ENCODE results near the gene TRIO. TPM values are rescaled to one million over a fixed set of nuclear protein-coding genes. Genes with fewer than 3 reads are reported as not detected.

The TRIO gene
- total and polyA plus RNA-seq, 2 of the 8 experiments (the other 6 are each of a cell fraction or from before 2014, with no cell fraction given) = 35.1 to 69.1 TPM

DNA sequence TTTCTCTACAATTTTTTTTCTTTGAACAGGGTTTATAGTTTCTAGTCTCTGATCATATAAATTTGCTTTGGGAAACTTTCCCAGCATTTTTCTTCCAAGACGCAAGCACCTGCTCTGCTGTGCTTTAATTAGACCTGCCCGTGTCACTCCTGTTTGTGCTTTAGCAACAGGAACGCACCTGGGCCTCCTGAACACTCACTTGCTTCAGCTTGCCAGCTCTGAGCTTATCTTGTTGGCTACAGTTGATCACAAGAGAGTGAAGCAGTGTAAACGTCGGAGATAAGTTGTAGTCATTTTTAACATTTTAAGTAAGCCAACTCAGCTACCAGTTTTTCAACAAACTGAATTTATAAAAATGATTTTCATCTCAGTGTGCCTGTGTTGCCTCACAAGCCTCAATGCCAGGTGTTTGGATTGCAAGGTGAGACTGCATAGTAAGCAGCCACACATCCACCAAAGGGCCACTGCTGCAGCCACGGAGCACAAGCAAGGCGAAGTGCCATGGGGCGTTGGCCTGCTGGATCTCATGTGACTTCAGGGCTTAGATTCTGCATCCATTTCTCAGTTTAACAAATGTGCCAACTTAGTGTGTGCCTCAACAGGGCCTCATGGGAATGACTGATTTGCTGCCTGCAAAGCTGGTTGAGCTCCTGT is 166.9 kb downstream of the TRIO start:
- Histone ChIP-seq H2AK5ac (ENCODE audit: low read depth, low read length) (no peak overlapping the region), H3K18ac (ENCODE audit: extremely low read depth, low read length) (no peak overlapping the region), H3K27ac (ENCODE audit: low read depth, low read length) (no peak overlapping the region), H4K5ac (ENCODE audit: insufficient read length, low read depth, low read length) (no peak overlapping the region), H2BK12ac (ENCODE audit: low read depth, low read length) (no peak overlapping the region), H3K4ac (replicated peaks; ENCODE audit: insufficient read length, low read depth, low read length) (no peak overlapping the region), H3K79me1 (ENCODE audit: low read depth, low read length) (peaks cover 2% of the 10 kb centered on the region), H3K14ac (ENCODE audit: insufficient read length) (no peak overlapping the region), H2BK20ac (ENCODE audit: low read length) (no peak overlapping the region), H3K9ac (replicated peaks in 1 of 4; ENCODE audit: extremely low read depth in 1 of 4, low read depth in 3 of 4, low read length in 3 of 4) (no peak overlapping the region), H2BK15ac (ENCODE audit: low read length) (no peak overlapping the region), H4K20me1 (replicated peaks in 1 of 2; ENCODE audit: control insufficient read depth in 1 of 2, insufficient read depth in 2 of 2, low read length in 2 of 2) (peaks cover 1 to 7% of the 10 kb centered on the region in 2 experiments), H3K9me3 (ENCODE audit: insufficient read depth in 2 of 2, low read depth in 1 of 2, low read length in 1 of 2) (no peaks in the 10 kb centered on the region), H3K23me2 (ENCODE audit: low read depth, low read length) (peaks cover 9% of the 10 kb centered on the region; the same call in 1 of the 2 replicates), H2BK120ac (replicated peaks; ENCODE audit: low read depth, low read length) (no peak overlapping the region), H3K4me1 (replicated peaks in 1 of 4; ENCODE audit: control insufficient read depth in 3 of 4, insufficient read depth in 4 of 4, low read length in 3 of 4) (no peaks in the 10 kb centered on the region), H4K8ac (ENCODE audit: extremely low read depth, insufficient read depth, low read length) (no peak overlapping the region), H3K4me3 (ENCODE audit: extremely low read depth in 1 of 4, insufficient read depth in 2 of 4, low read depth in 3 of 4, low read length in 4 of 4) (no peak overlapping the region), H2BK5ac (ENCODE audit: low read depth, low read length) (no peak overlapping the region), H3K56ac (replicated peaks; ENCODE audit: insufficient read length, low read depth, low read length) (no peak overlapping the region), H3K36me3 (ENCODE audit: control insufficient read depth in 2 of 4, insufficient read depth in 4 of 4, low read length in 3 of 4) (peaks cover 0 to 33% (median 16%) of the 10 kb centered on the region in 4 experiments; a peak in 6 of 8 replicates), H3K4me2 (ENCODE audit: insufficient read depth in 1 of 2, low read depth in 2 of 2, low read length in 2 of 2) (no peak overlapping the region), H3K23ac (ENCODE audit: insufficient read length) (no peak overlapping the region), H2AFZ (ENCODE audit: low read length) (no peak overlapping the region), H4K91ac (replicated peaks; ENCODE audit: insufficient read length, low read length) (no peak overlapping the region), H3K79me2 (ENCODE audit: control insufficient read depth in 1 of 2, insufficient read depth in 2 of 2, low read length in 2 of 2) (peaks cover 3 to 4% of the 10 kb centered on the region in 2 experiments; a peak in 3 of 4 replicates), H3K27me3 (replicated peaks in 1 of 4; ENCODE audit: control insufficient read depth in 3 of 4, extremely low read depth in 1 of 4, insufficient read depth in 3 of 4, low read length in 3 of 4) (no peaks in the 10 kb centered on the region)
- ChIA-PET POLR2A (ENCODE audit: partially characterized antibody) (interaction anchor here (0.6 kb wide), 2 partner anchors 173 to 350 kb away, joined by 3 read pairs; no protein-coding TSS in a partner anchor), CTCF (ENCODE audit: partially characterized antibody) (interaction anchor here (0.6 to 1.7 kb wide), 7 partner anchors 9 to 223 kb away, joined by 3 to 5 read pairs (median 4); no protein-coding TSS in a partner anchor)
- no peak for DNase-seq (ENCODE audit: low read depth in 1 of 2, low spot score in 2 of 2)
- no peak for FAIRE-seq
- WGBS, 2 experiments (ENCODE audit: extremely low coverage in 1 of 2, insufficient coverage in 1 of 2, insufficient read length in 1 of 2, insufficient replicate concordance in 2 of 2, low coverage in 1 of 2, low lambda C conversion rate in 2 of 2, missing lambda C conversion rate in 1 of 2) = 88% methylated on average over 8 of the region's 8 CpGs; no CpG with 5 or more reads in 1 of the 2 experiments
- no peak for TF ChIP-seq CREB1 (IDR thresholded peaks at IDR 0.05)
- no peak for TF ChIP-seq YY1 (IDR thresholded peaks at IDR 0.05; ENCODE audit: low read depth, low read length)
- TF ChIP-seq, protein P1, sequence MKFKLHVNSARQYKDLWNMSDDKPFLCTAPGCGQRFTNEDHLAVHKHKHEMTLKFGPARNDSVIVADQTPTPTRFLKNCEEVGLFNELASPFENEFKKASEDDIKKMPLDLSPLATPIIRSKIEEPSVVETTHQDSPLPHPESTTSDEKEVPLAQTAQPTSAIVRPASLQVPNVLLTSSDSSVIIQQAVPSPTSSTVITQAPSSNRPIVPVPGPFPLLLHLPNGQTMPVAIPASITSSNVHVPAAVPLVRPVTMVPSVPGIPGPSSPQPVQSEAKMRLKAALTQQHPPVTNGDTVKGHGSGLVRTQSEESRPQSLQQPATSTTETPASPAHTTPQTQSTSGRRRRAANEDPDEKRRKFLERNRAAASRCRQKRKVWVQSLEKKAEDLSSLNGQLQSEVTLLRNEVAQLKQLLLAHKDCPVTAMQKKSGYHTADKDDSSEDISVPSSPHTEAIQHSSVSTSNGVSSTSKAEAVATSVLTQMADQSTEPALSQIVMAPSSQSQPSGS (IDR thresholded peaks at IDR 0.05; ENCODE audit: low read length) = no peak
- no peak for TF ChIP-seq POU5F1 (IDR thresholded peaks at IDR 0.05; ENCODE audit: low read depth, low read length)
- no peak for TF ChIP-seq SP2 (IDR thresholded peaks at IDR 0.05; ENCODE audit: low read length)
- no peak for TF ChIP-seq TCF12 (IDR thresholded peaks at IDR 0.05; ENCODE audit: low read depth, low read length)
- TF ChIP-seq FOSL1 (IDR thresholded peaks at IDR 0.05; ENCODE audit: insufficient read depth, low read depth, low read length) = no peak
- no peak for TF ChIP-seq CBX5 (IDR thresholded peaks at IDR 0.05; ENCODE audit: low read depth, low read length)
- TF ChIP-seq CHD2 (IDR thresholded peaks at IDR 0.05; ENCODE audit: low read length) = no peak
- TF ChIP-seq PHF8 (conservative IDR thresholded peaks at IDR 0.05; ENCODE audit: low read depth, low read length) = no peak
- no peak for TF ChIP-seq EP300 (IDR thresholded peaks at IDR 0.05; ENCODE audit: borderline replicate concordance in 1 of 2, low read depth in 2 of 2, low read length in 2 of 2)
- no peak for TF ChIP-seq RFX5 (IDR thresholded peaks at IDR 0.05; ENCODE audit: borderline replicate concordance, low read depth, low read length)
